Effector memory CD8-positive, alpha-beta T cell (primary cell): ENCODE data around the gene PIAS2.
A peak's percentile ranks its signal among the peaks of the same experiment; 100 is the strongest.

Source experiments
- ATAC-seq: fragments of 150-1000 bp; cut with Tn5 transposase; replicated peaks from 2 replicates; pipeline ENCODE4 v1.10.0; 2021; ENCODE audit warnings: mild to moderate bottlenecking, moderate library complexity
- DNase-seq, 3 experiments: peaks; one replicate each; pipeline ENCODE4 v3.0.0; 2021
- H3K27ac Mint-ChIP-seq, 2 donors: one replicate each; pipeline ENCODE4 v1.8.0; 2022; ENCODE audit warnings: mild to moderate bottlenecking in 2 of 2, mixed read lengths in 2 of 2, moderate library complexity in 2 of 2
- H3K27me3 Mint-ChIP-seq, 2 donors: one replicate each; pipeline ENCODE4 v1.8.0; 2022; ENCODE audit warnings: mixed read lengths in 2 of 2
- H3K36me3 Mint-ChIP-seq: one replicate; pipeline ENCODE4 v1.8.0; 2022; ENCODE audit warnings: mild to moderate bottlenecking, moderate library complexity, mixed read lengths; ENCODE audit not compliant: insufficient read depth
- H3K4me1 Mint-ChIP-seq, 2 donors: one replicate each; pipeline ENCODE4 v1.8.0; 2022; ENCODE audit warnings: low read depth in 2 of 2, mixed read lengths in 2 of 2
- H3K4me3 Mint-ChIP-seq, 2 donors: one replicate each; pipeline ENCODE4 v1.8.0; 2022; ENCODE audit warnings: mild to moderate bottlenecking in 2 of 2, mixed read lengths in 2 of 2, moderate library complexity in 2 of 2
- H3K9me3 Mint-ChIP-seq, 2 donors: one replicate each; pipeline ENCODE4 v1.8.0; 2022; ENCODE audit warnings: mixed read lengths in 2 of 2

PIAS2 gene

GRCh38 chr18:46920653-46921052, 3.3 kb upstream of the PIAS2 start:
- peaks cover 15 to 21% of the 10 kb centered on the region in 2 donors for H3K4me1 Mint-ChIP-seq
- H3K36me3 Mint-ChIP-seq = peaks cover 3% of the 10 kb centered on the region
- no peaks in the 10 kb centered on the region for H3K27me3 Mint-ChIP-seq
- no peak overlapping the region for H3K4me3 Mint-ChIP-seq
- no peak for ATAC-seq
- no peak for DNase-seq
- no peaks in the 10 kb centered on the region for H3K9me3 Mint-ChIP-seq
- H3K27ac Mint-ChIP-seq = no peak overlapping the region

- Mint-ChIP-seq H3K36me3 (peaks cover 3% of the 10 kb centered on the region), H3K9me3 (no peaks in the 10 kb centered on the region), H3K4me1 (peaks cover 18 to 27% of the 10 kb centered on the region in 2 donors), H3K4me3 (no peak overlapping the region), H3K27me3 (no peaks in the 10 kb centered on the region), H3K27ac (no peak overlapping the region)
- no peak for DNase-seq
- no peak for ATAC-seq
Observed at GRCh38 chr18:46920067-46920466, 2.8 kb upstream of the PIAS2 start.

- no peak for DNase-seq
- H3K9me3 Mint-ChIP-seq = no peaks in the 10 kb centered on the region
- H3K27me3 Mint-ChIP-seq = no peaks in the 10 kb centered on the region
- peaks cover 3% of the 10 kb centered on the region for H3K36me3 Mint-ChIP-seq
- peaks cover 29 to 42% of the 10 kb centered on the region in 2 donors for H3K4me1 Mint-ChIP-seq
- peak overlapping the region; percentile 85 to 92 for H3K27ac Mint-ChIP-seq
- peak; percentile 10 for ATAC-seq
- peak overlapping the region; percentile 83 to 84 for H3K4me3 Mint-ChIP-seq
Observed at GRCh38 chr18:46917803-46918600, 695 bp upstream of the PIAS2 start.

GRCh38 chr18:46916551-46917107, 678 bp downstream of the PIAS2 start:
- Mint-ChIP-seq H3K27ac (peak overlapping the region; percentile 85 to 92), H3K9me3 (no peaks in the 10 kb centered on the region), H3K4me3 (peak overlapping the region; percentile 83 to 84), H3K36me3 (peaks cover 3% of the 10 kb centered on the region), H3K4me1 (peaks cover 31 to 42% of the 10 kb centered on the region in 2 donors), H3K27me3 (no peaks in the 10 kb centered on the region)
- peak; percentile 31 to 43 (median 32) for DNase-seq
- peak; percentile 56 for ATAC-seq

- Mint-ChIP-seq H3K27ac (peak overlapping the region; percentile 85 to 92), H3K4me1 (peaks cover 32 to 42% of the 10 kb centered on the region in 2 donors), H3K36me3 (peaks cover 3% of the 10 kb centered on the region)
Observed at GRCh38 chr18:46915800-46916550, 1.3 kb downstream of the PIAS2 start.

GRCh38 chr18:46910856-46911255, 6.5 kb downstream of the PIAS2 start:
- Mint-ChIP-seq H3K27ac (no peak overlapping the region), H3K27me3 (no peaks in the 10 kb centered on the region), H3K9me3 (no peaks in the 10 kb centered on the region), H3K36me3 (peaks cover 7% of the 10 kb centered on the region), H3K4me1 (peaks cover 17 to 37% of the 10 kb centered on the region in 2 donors), H3K4me3 (no peak overlapping the region)
- DNase-seq = no peak
- no peak for ATAC-seq

More at GRCh38 chr18:46915800-46916550, 1.3 kb downstream of the PIAS2 start:
- H3K9me3 Mint-ChIP-seq = no peaks in the 10 kb centered on the region
- ATAC-seq = no peak
- H3K4me3 Mint-ChIP-seq = peak overlapping the region; percentile 83 to 84
- DNase-seq = no peak
- no peaks in the 10 kb centered on the region for H3K27me3 Mint-ChIP-seq

GRCh38 chr18:46909497-46909896, 7.8 kb downstream of the PIAS2 start:
- H3K27ac Mint-ChIP-seq = no peak overlapping the region
- DNase-seq (no peak), ATAC-seq (no peak)
- H3K27me3 Mint-ChIP-seq = no peaks in the 10 kb centered on the region
- peaks cover 11 to 30% of the 10 kb centered on the region in 2 donors for H3K4me1 Mint-ChIP-seq
- H3K36me3 Mint-ChIP-seq = peaks cover 7% of the 10 kb centered on the region
- H3K9me3 Mint-ChIP-seq = no peaks in the 10 kb centered on the region
- H3K4me3 Mint-ChIP-seq = no peak overlapping the region

- DNase-seq = no peak
- no peaks in the 10 kb centered on the region for H3K9me3 Mint-ChIP-seq
- peaks cover 15% of the 10 kb centered on the region for H3K36me3 Mint-ChIP-seq
- ATAC-seq = no peak
- H3K4me3 Mint-ChIP-seq = no peak overlapping the region
- H3K27me3 Mint-ChIP-seq = no peaks in the 10 kb centered on the region
- H3K4me1 Mint-ChIP-seq = peaks cover 3 to 32% of the 10 kb centered on the region in 2 donors
- H3K27ac Mint-ChIP-seq = peak overlapping the region in 1 of 2 donors; percentile 69
Observed at GRCh38 chr18:46903406-46903805, 13.9 kb downstream of the PIAS2 start.

- H3K27ac Mint-ChIP-seq = no peak overlapping the region
- peaks cover 4 to 21% of the 10 kb centered on the region in 2 donors for H3K4me1 Mint-ChIP-seq
- DNase-seq (no peak), ATAC-seq (no peak)
- peaks cover 28% of the 10 kb centered on the region for H3K36me3 Mint-ChIP-seq
- H3K27me3 Mint-ChIP-seq = no peaks in the 10 kb centered on the region
- H3K9me3 Mint-ChIP-seq = no peaks in the 10 kb centered on the region
- H3K4me3 Mint-ChIP-seq = no peak overlapping the region
Observed at GRCh38 chr18:46899274-46899948, 17.9 kb downstream of the PIAS2 start.

- H3K9me3 Mint-ChIP-seq = no peaks in the 10 kb centered on the region
- peaks cover 25 to 38% of the 10 kb centered on the region in 2 donors for H3K4me1 Mint-ChIP-seq
- H3K27me3 Mint-ChIP-seq = no peaks in the 10 kb centered on the region
- H3K36me3 Mint-ChIP-seq = peaks cover 35% of the 10 kb centered on the region
- H3K27ac Mint-ChIP-seq = peak overlapping the region in 1 of 2 donors; percentile 80
- ATAC-seq (no peak), DNase-seq (no peak)
- no peak overlapping the region for H3K4me3 Mint-ChIP-seq
Observed at GRCh38 chr18:46894124-46894523, 23.2 kb downstream of the PIAS2 start.

GRCh38 chr18:46893360-46893759, 23.9 kb downstream of the PIAS2 start:
- no peak overlapping the region for H3K4me3 Mint-ChIP-seq
- no peak for DNase-seq

GRCh38 chr18:46892842-46893241, 24.5 kb downstream of the PIAS2 start:
- DNase-seq (no peak), ATAC-seq (peak; percentile 26)
- Mint-ChIP-seq H3K4me3 (no peak overlapping the region), H3K4me1 (peaks cover 28 to 42% of the 10 kb centered on the region in 2 donors), H3K36me3 (peaks cover 28% of the 10 kb centered on the region), H3K27me3 (no peaks in the 10 kb centered on the region), H3K27ac (peak overlapping the region in 1 of 2 donors; percentile 80), H3K9me3 (no peaks in the 10 kb centered on the region)

More at GRCh38 chr18:46893360-46893759, 23.9 kb downstream of the PIAS2 start:
- H3K4me1 Mint-ChIP-seq = peaks cover 28 to 42% of the 10 kb centered on the region in 2 donors
- peak overlapping the region in 1 of 2 donors; percentile 80 for H3K27ac Mint-ChIP-seq
- H3K36me3 Mint-ChIP-seq = peaks cover 33% of the 10 kb centered on the region
- ATAC-seq = no peak
- no peaks in the 10 kb centered on the region for H3K9me3 Mint-ChIP-seq
- H3K27me3 Mint-ChIP-seq = no peaks in the 10 kb centered on the region

- Mint-ChIP-seq H3K9me3 (no peaks in the 10 kb centered on the region), H3K36me3 (peaks cover 27% of the 10 kb centered on the region), H3K4me3 (no peak overlapping the region), H3K27ac (peak overlapping the region in 1 of 2 donors; percentile 22), H3K27me3 (no peaks in the 10 kb centered on the region), H3K4me1 (peaks cover 28 to 42% of the 10 kb centered on the region in 2 donors)
- ATAC-seq (no peak), DNase-seq (no peak)
Observed at GRCh38 chr18:46891742-46892214, 25.5 kb downstream of the PIAS2 start.
